Measurements from ENCODE around the gene RPL41. TPM values are rescaled to one million over a fixed set of nuclear protein-coding genes. Genes with fewer than 3 reads are reported as not detected.

The RPL41 gene
- total RNA-seq, 1 donor: 2,844 TPM

- Histone ChIP-seq H3K4me2 (ENCODE audit: insufficient read depth, low read length) (peak overlapping the region; percentile 80), H3K27me3 (ENCODE audit: insufficient read depth, low read length) (no peaks in the 10 kb centered on the region), H4K20me1 (ENCODE audit: insufficient read depth, low read length) (peaks cover 3% of the 10 kb centered on the region), H2AFZ (ENCODE audit: low read length) (peak overlapping the region; percentile 95), H3K9me3 (ENCODE audit: low read depth, low read length) (no peaks in the 10 kb centered on the region), H3K36me3 (ENCODE audit: insufficient read depth, low read length) (peaks cover 34% of the 10 kb centered on the region), H3K79me2 (ENCODE audit: insufficient read depth, low read length) (peaks cover 36% of the 10 kb centered on the region), H3K4me3 (ENCODE audit: insufficient read depth, low read length) (peak overlapping the region; percentile 94), H3K4me1 (ENCODE audit: insufficient read depth, low read length) (peaks cover 18% of the 10 kb centered on the region), H3K27ac (ENCODE audit: low read depth, low read length) (peak overlapping the region; percentile 73)
- no peak for DNase-seq (ENCODE audit: insufficient read length, low spot score, missing footprints)
- TF ChIP-seq CTCF (IDR thresholded peaks at IDR 0.05; ENCODE audit: extremely low read depth, low read depth, low read length): no peak
Measured at GRCh38 chr12:56104815-56105608, 11.4 kb upstream of the RPL41 start.

GRCh38 chr12:56105609-56105902 lies 10.9 kb upstream of the RPL41 start:
- no peak overlapping the region for H2AFZ ChIP-seq (ENCODE audit: low read length)
- H3K4me3 ChIP-seq (ENCODE audit: insufficient read depth, low read length): peak overlapping the region; percentile 94
- peaks cover 39% of the 10 kb centered on the region for H3K36me3 ChIP-seq (ENCODE audit: insufficient read depth, low read length)
- H3K27me3 ChIP-seq (ENCODE audit: insufficient read depth, low read length): no peaks in the 10 kb centered on the region
- peaks cover 36% of the 10 kb centered on the region for H3K79me2 ChIP-seq (ENCODE audit: insufficient read depth, low read length)
- H3K4me1 ChIP-seq (ENCODE audit: insufficient read depth, low read length): peaks cover 18% of the 10 kb centered on the region
- no peaks in the 10 kb centered on the region for H3K9me3 ChIP-seq (ENCODE audit: low read depth, low read length)
- H4K20me1 ChIP-seq (ENCODE audit: insufficient read depth, low read length): peaks cover 3% of the 10 kb centered on the region
- H3K27ac ChIP-seq (ENCODE audit: low read depth, low read length): peak overlapping the region; percentile 73
- H3K4me2 ChIP-seq (ENCODE audit: insufficient read depth, low read length): peak overlapping the region; percentile 80
- DNase-seq (ENCODE audit: insufficient read length, low spot score, missing footprints): no peak
- TF ChIP-seq CTCF (IDR thresholded peaks at IDR 0.05; ENCODE audit: extremely low read depth, low read depth, low read length): no peak

GRCh38 chr12:56107242-56107641 lies 9.2 kb upstream of the RPL41 start:
- peaks cover 55% of the 10 kb centered on the region for H3K36me3 ChIP-seq (ENCODE audit: insufficient read depth, low read length)
- peaks cover 3% of the 10 kb centered on the region for H4K20me1 ChIP-seq (ENCODE audit: insufficient read depth, low read length)
- H3K27me3 ChIP-seq (ENCODE audit: insufficient read depth, low read length): no peaks in the 10 kb centered on the region
- DNase-seq (ENCODE audit: insufficient read length, low spot score, missing footprints): no peak
- H3K4me3 ChIP-seq (ENCODE audit: insufficient read depth, low read length): no peak overlapping the region
- no peak overlapping the region for H3K4me2 ChIP-seq (ENCODE audit: insufficient read depth, low read length)
- no peaks in the 10 kb centered on the region for H3K9me3 ChIP-seq (ENCODE audit: low read depth, low read length)
- no peak overlapping the region for H2AFZ ChIP-seq (ENCODE audit: low read length)
- no peak overlapping the region for H3K27ac ChIP-seq (ENCODE audit: low read depth, low read length)
- TF ChIP-seq CTCF (IDR thresholded peaks at IDR 0.05; ENCODE audit: extremely low read depth, low read depth, low read length): no peak
- H3K4me1 ChIP-seq (ENCODE audit: insufficient read depth, low read length): peaks cover 18% of the 10 kb centered on the region
- peaks cover 36% of the 10 kb centered on the region for H3K79me2 ChIP-seq (ENCODE audit: insufficient read depth, low read length)

GRCh38 chr12:56110571-56110970 lies 5.9 kb upstream of the RPL41 start:
- Histone ChIP-seq H2AFZ (ENCODE audit: low read length) (no peak overlapping the region), H3K27ac (ENCODE audit: low read depth, low read length) (no peak overlapping the region), H3K79me2 (ENCODE audit: insufficient read depth, low read length) (peaks cover 24% of the 10 kb centered on the region), H3K4me3 (ENCODE audit: insufficient read depth, low read length) (no peak overlapping the region), H3K4me2 (ENCODE audit: insufficient read depth, low read length) (no peak overlapping the region), H3K9me3 (ENCODE audit: low read depth, low read length) (no peaks in the 10 kb centered on the region), H3K27me3 (ENCODE audit: insufficient read depth, low read length) (no peaks in the 10 kb centered on the region), H4K20me1 (ENCODE audit: insufficient read depth, low read length) (peaks cover 1% of the 10 kb centered on the region), H3K36me3 (ENCODE audit: insufficient read depth, low read length) (peaks cover 70% of the 10 kb centered on the region), H3K4me1 (ENCODE audit: insufficient read depth, low read length) (peaks cover 15% of the 10 kb centered on the region)
- no peak for TF ChIP-seq CTCF (IDR thresholded peaks at IDR 0.05; ENCODE audit: extremely low read depth, low read depth, low read length)
- no peak for DNase-seq (ENCODE audit: insufficient read length, low spot score, missing footprints)

Data from osteoblast (primary cell).